DMS153 treated with DMSO at 0.1 percent for 48 hours (cell line): Measurements from ENCODE around the gene GON4L.
A peak's percentile ranks its signal among the peaks of the same experiment; 100 is the strongest.
"Not testable (repeated sequence)": the region's sequence is repeated elsewhere in the genome, so short reads cannot be mapped to it uniquely, and the experiment has no call there.

ENCODE experiments used
- DNase-seq: peaks from one replicate; lab custom pipeline; 2025; ENCODE audit not compliant: unreplicated experiment; lab: John Stamatoyannopoulos, UW

The GON4L gene

GRCh38 chr1:155856975-155857930 lies at the start of gene GON4L:
Gene GON4L (minus strand): TSS chr1:155857214. CDS start chr1:155853780, 3,434 bp downstream.
- peak; percentile 99 for DNase-seq

GRCh38 chr1:155904261-155904660 lies 47.2 kb upstream of the GON4L start:
- DNase-seq: no peak

- DNase-seq: no peak
Measured at GRCh38 chr1:155900161-155900560, 43.1 kb upstream of the GON4L start.

GRCh38 chr1:155899683-155900082 lies 42.7 kb upstream of the GON4L start:
- DNase-seq: no peak

- DNase-seq: no peak
Measured at GRCh38 chr1:155898888-155899287, 41.9 kb upstream of the GON4L start.

- no peak for DNase-seq
Measured at GRCh38 chr1:155897746-155898145, 40.7 kb upstream of the GON4L start.

- not testable (repeated sequence) for DNase-seq
Measured at GRCh38 chr1:155896476-155896875, 39.5 kb upstream of the GON4L start.

- not testable (repeated sequence) for DNase-seq
Measured at GRCh38 chr1:155895617-155896016, 38.6 kb upstream of the GON4L start.

- no peak for DNase-seq
Measured at GRCh38 chr1:155893389-155894142, 36.6 kb upstream of the GON4L start.

GRCh38 chr1:155892796-155893195 lies 35.8 kb upstream of the GON4L start:
- DNase-seq: no peak

GRCh38 chr1:155890251-155890650 lies 33.2 kb upstream of the GON4L start:
- DNase-seq: no peak

- no peak for DNase-seq
Measured at GRCh38 chr1:155889566-155889965, 32.6 kb upstream of the GON4L start.

GRCh38 chr1:155888481-155888880 lies 31.5 kb upstream of the GON4L start:
- DNase-seq: no peak

- no peak for DNase-seq
Measured at GRCh38 chr1:155884982-155885381, 28.0 kb upstream of the GON4L start.

GRCh38 chr1:155884031-155884960 lies 27.3 kb upstream of the GON4L start:
- no peak for DNase-seq

GRCh38 chr1:155882766-155883165 lies 25.8 kb upstream of the GON4L start:
- DNase-seq: no peak

- no peak for DNase-seq
Measured at GRCh38 chr1:155882235-155882634, 25.2 kb upstream of the GON4L start.

GRCh38 chr1:155880950-155881349 lies 23.9 kb upstream of the GON4L start:
- no peak for DNase-seq

GRCh38 chr1:155880251-155880650 lies 23.2 kb upstream of the GON4L start:
- DNase-seq: no peak

- no peak for DNase-seq
Measured at GRCh38 chr1:155877945-155878344, 20.9 kb upstream of the GON4L start.

GRCh38 chr1:155873860-155874259 lies 16.8 kb upstream of the GON4L start:
- DNase-seq: no peak
